GM12865 (cell line): ENCODE results near the gene GTF3A.
A peak's percentile ranks its signal among the peaks of the same experiment; 100 is the strongest.

Experiments used
- DNase-seq: peaks from one replicate; pipeline ENCODE4 v3.0.0; 2010; ENCODE audit warnings: low read depth
- H3K4me3 ChIP-seq: 2 replicates; pipeline ENCODE4 v1.5.1; 2011; ENCODE audit warnings: mild to moderate bottlenecking, low read depth, low read length, control low read depth
- CTCF ChIP-seq: IDR thresholded peaks from 2 replicates; pipeline ENCODE4 v1.5.1; 2011; ENCODE audit warnings: low read length, control low read depth, low read depth, inconsistent platforms; ENCODE audit not compliant: insufficient read depth; ENCODE audit errors: missing control alignments

The GTF3A gene

GRCh38 chr13:27446986-27447583 is 22.7 kb downstream of the GTF3A start:
- peak overlapping the region; percentile 15 for H3K4me3 ChIP-seq
- no peak for TF ChIP-seq CTCF
- peak; percentile 40 for DNase-seq

GRCh38 chr13:27448308-27448707 is 23.9 kb downstream of the GTF3A start:
- H3K4me3 ChIP-seq: no peak overlapping the region
- no peak for DNase-seq
- TF ChIP-seq CTCF: no peak

- no peak for DNase-seq
- H3K4me3 ChIP-seq: peak overlapping the region; percentile 99
- no peak for TF ChIP-seq CTCF
Observed at GRCh38 chr13:27449081-27449603, 24.7 kb downstream of the GTF3A start.

- DNase-seq: peak; percentile 98
- H3K4me3 ChIP-seq: peak within 1 kb of the TSS; percentile 99
- TF ChIP-seq CTCF: peak; percentile 2
Observed at GRCh38 chr13:27449936-27450828, 25.8 kb downstream of the GTF3A start, which contains the start of gene MTIF3. Gene MTIF3, minus strand, starts transcription at chr13:27450564. Its CDS starts 10,116 bp downstream, at chr13:27440448.

GRCh38 chr13:27450921-27451471 is 26.6 kb downstream of the GTF3A start:
- no peak for DNase-seq
- H3K4me3 ChIP-seq: peak overlapping the region; percentile 99
- no peak for TF ChIP-seq CTCF

GRCh38 chr13:27455331-27455855 is 31.0 kb downstream of the GTF3A start:
- H3K4me3 ChIP-seq: peak overlapping the region; percentile 48
- TF ChIP-seq CTCF: no peak
- DNase-seq: peak; percentile 21
